Hematopoietic multipotent progenitor cell treated with erythropoietin and hydrocortisone succinate and interleukin-3 and kit ligand, for 8 days (in vitro differentiated cells): ENCODE data around the gene MCAM.
A peak's percentile ranks its signal among the peaks of the same experiment; 100 is the strongest.

Experiments
- DNase-seq: peaks from one replicate; pipeline ENCODE4 v3.0.0-alpha.2; 2015

MCAM gene

DNA sequence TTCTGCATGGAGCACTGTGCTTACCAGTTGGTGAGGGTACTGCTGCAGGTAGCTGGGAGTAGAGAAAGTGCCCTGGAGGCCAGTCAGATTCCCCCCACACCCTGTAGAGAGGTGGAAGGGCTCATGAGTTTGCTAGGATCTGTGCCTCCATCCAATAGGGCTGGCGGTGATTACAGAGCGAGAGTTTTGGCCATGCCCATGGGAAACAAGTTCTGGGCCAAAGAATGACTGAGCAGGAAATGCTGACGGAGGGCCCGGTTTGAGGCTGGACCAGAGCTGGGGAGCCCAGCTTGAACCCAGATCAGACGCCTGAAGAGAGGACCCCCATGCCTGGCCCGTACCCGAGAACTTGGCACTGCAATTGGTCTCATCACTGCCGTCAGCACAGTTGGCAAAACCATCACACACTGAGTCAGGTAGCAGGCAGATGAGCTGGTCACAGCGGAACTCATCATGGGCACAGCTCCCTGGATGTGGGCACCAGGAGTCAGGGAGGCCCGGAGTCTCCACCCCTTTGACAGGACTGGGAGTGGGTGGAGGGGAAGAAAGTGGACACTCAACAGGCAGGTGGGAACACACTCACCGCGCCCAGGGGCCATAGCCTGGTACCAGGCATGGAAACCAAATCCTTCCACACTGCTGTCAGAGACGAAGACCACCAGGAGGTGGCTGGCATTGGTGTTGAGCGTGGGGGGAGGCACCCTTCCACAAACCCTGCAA, 27.5 kb upstream of the MCAM start:
- no peak for DNase-seq

DNA sequence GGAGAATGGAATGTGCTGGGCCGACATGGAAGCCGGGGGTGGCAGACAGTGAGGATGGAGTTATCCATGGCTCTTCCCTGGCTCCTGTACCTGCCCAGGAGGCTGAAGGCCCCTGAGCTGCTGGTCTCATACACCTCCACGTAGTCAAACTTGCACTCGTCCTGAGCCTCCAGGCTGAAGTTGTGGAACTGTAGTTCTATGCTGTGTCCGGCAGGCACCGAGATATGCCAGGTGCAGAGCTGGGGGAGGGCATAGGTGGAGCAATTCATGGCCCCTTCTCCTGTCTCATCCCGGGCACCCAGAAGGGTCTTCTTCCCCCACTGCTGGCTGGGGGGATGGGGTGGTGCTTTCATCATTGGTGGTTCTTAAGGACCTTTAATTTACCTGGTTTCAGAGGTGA, 26.8 kb upstream of the MCAM start:
- DNase-seq: no peak

DNA sequence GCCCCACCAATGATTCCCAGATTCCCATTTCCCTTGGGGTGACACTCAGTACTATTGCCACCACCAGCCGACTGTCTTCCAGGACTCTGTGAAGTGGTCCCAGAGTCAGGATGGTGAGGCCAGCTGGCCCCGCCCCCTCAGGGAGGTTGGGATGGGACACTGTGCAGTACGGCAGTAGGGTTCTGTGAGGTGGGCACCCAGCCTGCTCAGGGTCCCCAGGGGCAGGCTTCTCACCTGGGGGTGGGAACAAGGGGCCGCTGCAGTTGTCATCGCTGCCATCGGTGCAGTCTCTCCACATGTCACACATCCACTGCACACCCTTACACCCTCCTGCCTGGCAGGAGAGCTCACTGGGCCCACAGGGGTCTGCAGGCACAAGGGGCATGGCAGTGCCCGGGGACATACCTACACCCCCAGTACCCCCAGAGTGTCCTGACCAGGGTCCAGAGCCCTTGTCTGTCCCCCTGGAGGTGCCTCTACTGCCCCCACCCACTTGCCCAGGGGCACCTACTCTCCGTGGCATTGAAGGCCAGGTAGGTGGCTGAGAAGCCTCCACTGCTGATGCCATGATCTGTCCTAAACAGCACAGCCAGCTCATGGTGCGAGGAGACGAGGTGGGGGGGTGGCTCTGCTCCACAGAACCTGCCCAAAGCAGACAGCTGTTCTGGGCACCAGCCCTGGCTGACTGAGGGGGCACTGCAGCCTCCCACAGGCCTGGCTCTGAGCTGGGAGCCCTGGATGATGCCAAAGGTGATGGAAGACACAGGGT, 25.6 kb upstream of the MCAM start:
- no peak for DNase-seq

DNA sequence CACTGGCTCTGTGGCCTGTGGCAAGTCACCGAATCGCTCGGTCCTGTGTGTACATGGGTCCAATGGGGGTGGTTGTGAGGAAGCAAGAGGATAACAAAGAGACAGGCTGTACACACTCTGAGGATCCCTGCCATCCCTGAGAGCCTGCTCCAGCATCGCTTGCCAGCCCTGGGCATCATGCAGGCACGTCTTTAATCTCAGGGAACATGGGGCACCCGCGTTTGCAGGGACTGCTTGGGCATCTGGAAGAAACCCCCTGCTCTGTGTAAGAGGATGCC, 25.0 kb upstream of the MCAM start:
- no peak for DNase-seq

DNA sequence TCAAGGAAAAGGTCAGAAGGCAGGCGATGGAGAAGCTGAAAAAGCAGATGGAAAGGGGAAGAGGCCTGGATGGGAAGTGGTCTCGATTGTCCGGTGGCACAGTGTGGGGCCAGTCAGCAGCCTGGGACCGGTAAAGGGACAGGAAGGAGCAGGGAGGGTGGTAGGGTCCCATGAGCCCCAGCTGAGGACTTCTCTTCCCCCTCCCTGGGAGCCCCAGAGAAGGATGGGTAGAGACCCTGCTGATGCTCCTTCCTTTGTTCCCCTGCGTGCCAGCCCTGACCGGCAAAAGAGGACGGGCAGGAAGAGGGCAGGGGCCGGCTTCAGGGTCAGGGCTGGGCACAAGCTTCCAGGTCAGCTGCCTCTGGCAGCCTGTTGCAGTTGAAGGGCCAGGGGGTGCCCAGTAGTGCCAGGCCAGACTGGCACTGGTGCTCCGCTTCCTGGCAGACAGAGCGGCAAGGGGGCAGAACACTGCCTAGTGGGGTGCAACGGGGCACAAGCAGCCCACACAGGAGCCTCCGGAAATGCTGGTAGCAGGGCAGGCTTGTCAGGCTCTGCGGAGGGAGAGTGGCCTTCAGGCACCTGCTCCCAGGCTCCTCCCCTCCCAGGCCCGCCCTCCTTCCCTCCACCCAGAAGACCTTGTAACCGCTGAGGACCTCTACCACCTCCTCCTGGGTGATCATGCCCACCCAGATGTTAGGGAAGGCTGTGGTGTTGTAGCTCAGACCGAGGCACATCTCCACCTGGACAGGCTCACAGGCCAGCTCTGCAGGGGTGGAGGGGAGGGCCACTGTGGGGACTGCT, 24.5 kb upstream of the MCAM start:
- no peak for DNase-seq

DNA sequence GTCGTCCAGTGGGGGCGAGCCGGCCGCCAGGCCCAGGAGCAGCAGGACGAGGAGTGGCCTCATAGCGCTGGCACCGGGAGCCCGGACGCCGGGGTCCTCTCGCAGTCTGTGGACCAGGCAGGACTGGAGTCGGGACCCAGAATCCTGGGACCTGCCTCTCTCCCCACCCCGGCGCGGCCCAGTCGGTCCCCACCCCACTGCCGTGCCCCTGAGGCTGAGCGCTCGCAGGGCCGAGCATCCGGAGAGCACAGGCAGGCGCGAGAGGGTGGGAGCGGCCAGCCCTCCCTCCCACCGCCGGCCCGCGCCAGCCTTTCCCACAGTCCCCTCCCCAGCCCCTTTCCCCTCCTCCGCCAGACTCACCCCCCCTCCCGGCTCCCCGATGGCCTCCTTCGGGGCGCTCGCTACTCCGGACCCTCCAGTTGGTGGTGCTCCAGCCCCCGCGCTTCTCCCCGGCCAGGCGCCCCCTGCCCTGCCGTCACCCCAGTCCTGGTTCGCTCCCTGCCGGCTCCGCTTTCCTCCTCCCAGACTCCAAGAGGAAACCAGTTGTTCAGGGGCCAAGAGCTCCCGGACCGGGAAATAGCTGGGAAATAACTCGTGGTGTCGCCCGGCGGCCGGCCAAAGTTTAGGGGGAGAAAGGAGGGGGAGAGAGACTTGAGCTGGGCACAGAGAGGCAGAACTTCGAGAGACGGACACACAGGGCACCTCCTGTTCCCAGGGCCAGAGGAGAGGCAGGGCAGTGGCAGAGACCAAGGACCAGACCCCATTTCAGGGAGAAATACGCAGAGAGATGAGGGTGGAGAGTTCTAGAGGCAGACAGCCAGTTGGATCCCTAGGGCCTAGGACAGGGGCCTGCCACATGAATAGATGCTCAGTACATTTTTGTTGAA, 23.6 kb upstream of the MCAM start, which contains the start of gene C1QTNF5:
Gene C1QTNF5 (minus strand): TSS at position 549 of the 887 bp plus-strand sequence. CDS start 486 bp downstream, at position 63.
- DNase-seq: no peak

DNA sequence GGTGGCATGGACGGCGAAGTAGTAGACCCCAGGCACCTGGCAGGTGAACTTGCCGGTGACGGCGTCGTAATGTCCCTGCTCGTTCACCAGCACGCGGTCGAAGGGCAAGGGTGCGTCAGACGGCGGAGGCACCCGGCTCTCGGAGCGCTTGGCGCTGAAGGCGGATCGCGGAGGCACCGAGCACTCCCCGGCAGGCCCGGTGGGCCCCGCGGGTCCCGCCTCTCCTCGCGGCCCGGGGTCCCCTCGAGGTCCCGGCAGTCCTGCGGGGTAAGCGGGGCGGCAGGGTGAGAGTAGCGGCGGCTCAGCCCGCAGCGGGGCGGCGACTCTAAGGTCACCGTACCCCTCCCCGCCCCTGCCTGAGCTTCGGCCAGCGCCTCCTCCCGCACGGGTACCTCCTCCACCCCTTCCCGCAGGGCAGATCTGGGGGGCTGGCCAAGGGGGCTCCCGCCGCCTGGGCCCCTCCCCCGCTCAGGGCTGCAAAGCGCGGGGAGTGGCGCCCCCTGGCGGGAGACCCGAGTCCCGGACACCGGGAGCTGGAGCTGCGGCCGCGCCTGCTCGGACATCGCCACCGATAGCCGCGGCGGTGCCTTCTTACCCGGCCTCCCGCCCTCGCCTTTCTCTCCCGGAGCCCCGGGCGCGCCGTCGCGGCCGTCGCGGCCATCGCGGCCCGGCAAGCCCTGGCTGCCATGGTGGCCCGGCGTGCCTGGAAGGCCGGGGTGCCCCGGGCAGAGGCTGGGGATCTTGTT, 22.8 kb upstream of the MCAM start:
- DNase-seq: no peak

DNA sequence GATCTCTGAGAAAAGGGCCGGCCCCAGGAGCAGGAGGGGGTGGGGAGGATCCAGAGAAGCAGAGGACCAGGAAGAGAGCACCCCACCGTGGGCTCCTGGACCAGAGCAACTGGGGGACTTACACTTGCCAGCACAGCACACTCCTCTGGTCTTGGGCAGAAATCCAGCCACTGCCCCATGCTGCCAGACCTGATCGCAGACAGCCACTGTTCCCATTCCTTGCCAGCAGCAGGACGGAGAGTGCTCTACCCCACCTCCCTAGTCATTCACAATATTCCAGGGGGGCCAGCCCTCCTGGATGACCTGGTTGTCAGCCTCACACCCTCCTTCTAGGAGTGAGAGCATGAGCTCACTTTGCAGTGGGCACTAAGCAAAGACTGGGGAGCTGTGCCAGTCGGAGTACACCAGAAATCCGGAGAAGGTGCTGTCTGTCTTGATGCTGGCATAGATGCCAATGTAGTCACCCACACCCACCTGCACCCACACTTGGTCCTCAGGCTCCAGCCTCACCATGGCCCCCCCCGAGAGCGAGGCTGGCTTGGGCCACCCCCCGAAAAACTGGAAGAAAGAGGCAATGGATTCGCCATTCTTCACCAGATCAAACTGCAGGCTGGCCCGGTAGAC, 22.1 kb upstream of the MCAM start:
- DNase-seq: no peak

DNA sequence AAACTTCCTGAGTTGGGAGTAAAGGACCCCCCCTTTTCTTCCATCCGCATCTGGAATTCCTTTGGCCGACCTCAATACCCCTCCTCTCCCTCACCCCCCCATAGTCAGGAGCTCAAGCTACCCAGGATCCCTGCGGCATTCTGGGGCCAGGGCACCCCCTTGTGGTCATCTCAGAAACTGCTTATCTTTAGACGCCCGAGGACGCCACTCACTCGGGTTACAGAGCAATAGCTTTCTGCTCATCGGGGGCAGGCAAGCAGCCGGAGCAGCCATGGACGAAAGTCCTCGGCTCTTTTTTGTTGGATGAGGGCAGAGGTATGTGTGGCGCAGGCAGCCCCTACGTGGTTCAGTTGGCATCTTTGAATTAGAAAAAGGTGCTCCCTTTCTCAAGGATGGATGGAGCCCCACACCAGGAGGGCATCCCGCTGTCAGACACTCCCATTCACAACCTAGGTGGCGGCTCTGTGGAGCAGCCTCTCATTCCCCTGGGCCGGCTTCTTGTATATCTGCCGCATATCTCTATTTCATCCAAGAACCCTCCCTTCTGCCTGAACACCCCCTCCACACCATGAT, 21.5 kb upstream of the MCAM start:
- DNase-seq: peak; percentile 77

DNA sequence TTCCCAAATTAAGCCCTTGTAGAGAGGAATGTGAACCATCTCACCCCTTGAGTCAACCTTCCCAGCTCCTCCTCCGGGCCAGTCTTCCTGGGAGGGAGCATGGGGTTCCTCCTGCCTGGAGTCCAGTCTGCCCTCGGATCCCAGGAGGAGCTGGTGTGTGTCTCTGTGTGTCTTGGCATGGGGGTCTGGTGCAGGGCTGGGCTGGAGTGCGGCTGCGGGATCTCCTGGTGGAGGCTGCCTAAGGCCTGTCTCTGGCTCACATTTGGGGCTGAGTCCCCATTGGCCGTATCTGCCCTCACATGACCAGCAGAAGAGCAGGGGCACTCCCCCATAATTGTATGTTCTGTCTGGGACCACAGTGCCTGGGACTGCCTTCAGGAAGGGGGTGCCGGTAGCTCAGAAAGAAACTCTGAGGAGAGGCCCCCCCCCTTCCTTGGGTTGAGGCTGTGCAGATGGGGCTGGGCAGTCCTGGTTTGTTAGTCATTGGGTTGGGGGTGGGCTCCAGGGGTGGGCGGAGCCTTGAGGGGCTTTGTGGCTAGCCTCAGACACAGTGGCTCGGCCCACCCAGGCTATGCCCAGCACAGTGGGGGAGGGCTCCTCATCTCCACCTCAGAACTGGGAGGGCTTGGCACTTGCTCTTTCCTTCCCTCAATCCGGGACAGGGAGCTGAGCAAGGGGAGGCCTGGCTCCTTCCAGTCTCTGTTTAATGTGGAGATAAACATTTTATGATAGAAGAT, 20.8 kb upstream of the MCAM start:
- DNase-seq: no peak

DNA sequence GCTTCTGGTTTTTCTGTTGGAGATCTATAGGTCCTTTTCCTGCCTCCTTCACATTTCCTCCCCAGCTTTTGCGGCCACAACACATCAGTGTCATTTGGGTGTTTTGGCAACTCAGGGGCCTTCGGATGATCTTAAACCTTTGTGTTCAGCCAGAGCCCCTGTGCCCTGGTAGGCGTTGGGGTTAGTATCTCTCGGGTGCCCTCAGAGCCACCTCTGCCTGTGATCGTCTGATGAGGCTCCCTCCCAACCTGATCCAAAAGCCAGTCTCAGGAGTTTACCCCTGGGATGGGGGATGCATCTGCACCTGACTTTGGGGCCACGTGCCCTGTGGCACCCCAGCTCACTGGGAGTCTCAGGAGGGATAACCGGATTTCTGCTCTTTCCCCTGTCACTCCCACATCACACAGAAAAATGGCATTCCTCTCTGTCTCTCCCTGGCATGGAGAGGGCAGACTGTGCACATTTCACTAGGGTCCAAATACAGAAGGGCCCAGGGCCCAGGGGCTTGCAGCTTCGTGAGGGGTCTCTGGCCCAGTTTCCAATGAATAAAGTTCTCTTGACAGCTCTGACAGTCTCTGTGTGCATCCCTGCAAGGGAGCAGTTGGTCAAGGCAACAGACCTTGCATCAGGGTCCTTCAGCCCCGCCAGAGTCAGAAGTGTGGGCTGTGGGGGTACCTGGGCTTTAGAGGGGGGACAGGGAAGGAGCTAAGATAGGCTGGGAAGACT, 20.0 kb upstream of the MCAM start:
- no peak for DNase-seq

DNA sequence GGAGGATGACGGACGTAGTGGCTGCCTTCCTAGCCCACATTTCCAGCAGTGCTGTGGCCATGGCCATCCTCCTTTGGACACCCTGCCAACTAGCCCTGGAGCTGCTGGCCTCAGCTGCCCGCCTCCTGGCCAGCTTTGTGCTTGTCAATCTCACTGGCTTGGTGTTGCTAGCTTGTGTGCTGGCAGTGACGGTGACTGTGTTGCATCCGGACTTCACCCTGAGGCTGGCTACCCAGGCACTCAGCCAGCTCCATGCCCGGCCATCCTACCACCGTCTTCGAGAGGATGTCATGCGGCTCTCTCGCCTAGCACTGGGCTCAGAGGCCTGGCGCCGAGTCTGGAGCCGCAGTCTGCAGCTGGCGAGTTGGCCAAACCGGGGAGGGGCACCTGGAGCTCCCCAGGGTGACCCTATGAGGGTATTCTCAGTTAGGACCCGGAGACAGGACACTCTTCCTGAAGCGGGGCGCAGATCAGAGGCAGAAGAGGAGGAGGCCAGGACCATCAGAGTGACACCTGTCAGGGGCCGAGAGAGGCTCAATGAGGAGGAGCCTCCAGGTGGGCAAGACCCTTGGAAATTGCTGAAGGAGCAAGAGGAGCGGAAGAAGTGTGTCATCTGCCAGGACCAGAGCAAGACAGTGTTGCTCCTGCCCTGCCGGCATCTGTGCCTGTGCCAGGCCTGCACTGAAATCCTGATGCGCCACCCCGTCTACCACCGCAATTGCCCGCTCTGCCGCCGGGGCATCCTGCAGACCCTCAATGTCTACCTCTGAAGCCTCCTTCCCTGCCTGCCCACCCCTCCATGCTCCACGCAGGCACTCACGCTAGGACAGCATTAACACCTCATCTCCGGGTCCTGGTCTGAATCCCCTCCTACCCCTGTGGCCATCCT, 19.0 kb upstream of the MCAM start:
- DNase-seq: no peak

DNA sequence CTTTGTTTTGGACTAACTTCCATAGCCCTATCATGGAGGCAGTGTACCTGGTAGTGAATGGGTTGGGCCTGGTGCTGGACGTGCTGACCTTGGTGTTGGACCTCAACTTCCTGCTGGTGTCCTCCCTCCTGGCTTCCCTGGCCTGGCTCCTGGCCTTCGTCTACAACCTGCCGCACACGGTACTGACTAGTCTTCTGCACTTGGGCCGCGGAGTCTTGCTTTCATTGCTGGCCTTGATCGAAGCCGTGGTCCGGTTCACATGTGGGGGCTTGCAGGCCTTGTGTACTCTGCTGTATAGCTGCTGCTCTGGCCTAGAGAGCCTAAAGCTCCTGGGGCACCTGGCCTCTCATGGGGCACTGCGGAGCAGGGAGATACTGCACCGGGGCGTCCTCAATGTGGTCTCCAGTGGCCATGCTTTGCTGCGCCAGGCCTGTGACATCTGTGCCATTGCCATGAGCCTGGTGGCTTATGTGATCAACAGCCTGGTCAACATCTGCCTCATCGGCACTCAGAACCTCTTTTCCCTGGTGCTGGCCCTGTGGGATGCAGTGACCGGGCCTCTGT, 18.2 kb upstream of the MCAM start:
- no peak for DNase-seq

DNA sequence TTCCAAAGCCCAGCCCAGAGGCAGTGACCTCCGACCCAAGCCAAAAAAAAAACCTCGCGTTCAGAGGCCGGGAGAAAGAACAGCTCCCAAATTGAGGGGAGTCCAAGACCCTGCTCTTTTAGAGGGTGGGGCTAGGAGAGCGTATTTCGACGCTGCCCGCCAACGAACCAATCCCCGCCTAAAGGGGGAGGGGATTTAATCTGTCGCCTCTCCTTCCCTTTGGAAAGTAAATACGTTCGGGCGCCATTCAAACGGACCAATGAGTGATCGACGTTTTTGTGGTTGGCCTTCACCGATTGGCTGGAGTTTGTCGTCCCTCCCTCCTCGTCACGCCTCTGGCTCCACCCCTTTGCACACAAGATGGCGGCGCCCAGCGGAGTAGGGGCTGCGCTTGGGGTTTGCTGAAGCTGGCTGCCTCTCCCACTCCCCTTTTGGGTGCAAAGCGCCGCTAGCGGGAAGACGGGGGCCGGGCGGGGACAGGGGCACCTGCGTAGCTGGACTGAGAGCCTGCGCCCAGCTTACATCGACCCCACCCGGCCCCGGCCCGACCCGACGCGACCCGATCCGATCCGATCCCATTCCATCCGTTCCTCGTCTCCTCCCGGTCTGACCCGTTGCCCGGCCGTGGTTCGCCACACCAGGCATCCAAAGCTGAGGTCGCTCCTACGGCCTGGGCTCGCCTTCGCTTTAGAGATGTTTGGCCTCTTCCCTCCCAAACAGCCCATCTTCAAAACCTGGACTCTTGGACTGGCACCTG, 17.4 kb upstream of the MCAM start, which contains the start of gene RNF26:
Gene RNF26 (plus strand): TSS at position 354 of the 757 bp plus-strand sequence. CDS start 596 bp downstream, outside the sequence.
- DNase-seq: peak; percentile 99

DNA sequence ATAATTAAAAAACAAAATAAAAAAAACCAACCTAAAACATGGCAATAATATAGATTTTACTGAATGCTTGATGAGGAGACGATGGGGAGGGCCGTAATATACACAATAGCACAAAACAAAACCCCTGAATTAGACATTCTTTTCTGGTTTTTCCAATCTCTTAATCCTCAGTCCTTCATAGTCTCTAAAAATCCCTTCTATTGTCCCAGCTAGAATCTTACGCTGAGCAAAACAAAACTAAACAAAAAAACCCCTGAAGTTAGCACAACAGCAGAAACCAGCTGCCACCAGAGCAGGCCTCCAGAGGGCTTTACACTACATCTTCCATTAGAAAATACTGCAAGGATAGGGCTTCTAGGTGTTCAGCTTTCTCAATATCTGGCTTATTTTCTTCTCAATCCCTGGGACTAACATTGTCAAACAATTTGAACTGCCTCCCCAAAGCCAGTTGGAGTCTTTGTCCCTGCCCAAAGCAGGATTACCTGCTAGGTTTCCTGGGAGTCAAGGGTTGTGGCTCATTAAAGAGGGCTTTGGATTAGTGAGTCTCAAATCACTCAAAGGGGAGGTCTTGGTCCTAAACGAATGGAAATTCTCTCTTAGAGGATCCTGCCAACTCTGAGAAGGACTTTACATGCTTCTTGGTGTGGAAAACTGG, 15.3 kb upstream of the MCAM start:
- no peak for DNase-seq

DNA sequence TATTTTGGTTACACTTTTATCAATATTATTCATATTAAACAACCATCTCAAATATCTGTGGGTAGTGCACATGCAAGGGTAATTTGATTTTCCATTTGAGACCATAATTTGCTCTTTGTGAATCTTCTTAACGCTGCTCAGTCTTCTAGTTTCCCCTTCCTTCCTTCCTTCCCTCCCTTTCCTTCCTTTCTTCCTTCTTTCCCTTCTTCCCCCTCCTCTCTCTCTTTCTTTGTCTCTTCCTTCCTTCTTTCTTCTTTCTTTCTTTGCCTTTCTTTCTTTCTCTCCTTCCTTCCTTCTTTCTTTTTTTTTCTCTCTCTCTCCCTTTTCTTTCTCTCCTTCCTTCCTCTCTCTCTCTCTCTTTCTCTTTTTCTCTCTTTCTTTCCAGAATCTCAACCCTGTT, 13.3 kb upstream of the MCAM start:
- DNase-seq: no peak

DNA sequence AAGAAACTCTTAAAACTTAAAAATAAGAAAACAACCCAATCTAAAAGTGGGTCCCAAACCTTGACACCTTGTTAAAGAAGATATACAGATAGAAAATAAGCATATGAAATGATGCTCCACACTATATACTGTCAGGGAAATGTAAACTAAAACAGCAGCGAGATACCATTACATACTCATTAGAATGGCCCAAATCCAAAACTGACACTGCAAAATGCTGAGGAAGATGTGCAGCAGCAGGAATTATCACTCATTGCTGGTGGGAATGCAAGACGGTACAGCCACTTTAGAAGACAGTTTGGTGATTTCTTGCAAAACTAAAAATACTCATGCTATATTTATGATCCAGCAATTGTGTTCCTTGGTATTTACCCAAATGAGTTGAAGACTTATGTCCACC, 12.4 kb upstream of the MCAM start:
- DNase-seq: no peak
